Myocyte (in vitro differentiated cells): ENCODE data around the gene NXN. TPM values are rescaled to one million over a fixed set of nuclear protein-coding genes. Genes with fewer than 3 reads are reported as not detected.

Experiments used
- microRNA-seq: library from miRNA; unstranded; fragments of <30 nt; microRNA quantifications from one replicate; pipeline ENCODE4, GENCODE V29; 2016
- total RNA-seq: library from RNA; depleted of rRNA; stranded (reverse); fragments of >200 nt; gene quantifications from 2 replicates; pipeline ENCODE4 v1.2.3, GENCODE V29; 2014

Gene NXN
- total RNA-seq, 1 donor from 2014 or later, result 9.6 TPM

Small RNA genes within 50 kb of the gene (microRNA-seq; reads per million reads assigned to microRNA genes)
- gene MIR3183, result not detected

Other genes starting within 250 kb of the NXN start
- 10.2 and 11.3 TPM in 2 replicates for gene TLCD3A, start 247.2 kb downstream of the NXN start, total RNA-seq
- gene GEMIN4, start 227.5 kb downstream of the NXN start, total RNA-seq, result 11.4 TPM in 2 replicates
- gene GLOD4, start 197.5 kb downstream of the NXN start, total RNA-seq, result 89.4 and 103 TPM in 2 replicates
- 32.8 and 34.7 TPM in 2 replicates for gene MRM3, start 197.4 kb downstream of the NXN start, total RNA-seq
- 35.8 and 36.7 TPM in 2 replicates for gene TIMM22, start 17.4 kb upstream of the NXN start, total RNA-seq
- gene ABR, start 200.2 kb upstream of the NXN start, total RNA-seq, result 45.8 and 71.9 TPM in 2 replicates